Suprapubic skin (tissue), 4 donors: ENCODE measurements around the gene MED26. TPM values are rescaled to one million over a fixed set of nuclear protein-coding genes. Genes with fewer than 3 reads are reported as not detected.

ENCODE experiments used
- DNase-seq, 2 donors: peaks; one replicate each; pipeline ENCODE4 v3.0.0-alpha.2; 2019; ENCODE audit warnings: low spot score in 2 of 2
- H3K27ac ChIP-seq: fragments of 200-600 bp; sonication (generic); one replicate; pipeline ENCODE4 v1.5.1; 2019
- H3K27me3 ChIP-seq: fragments of 200-600 bp; sonication (generic); one replicate; pipeline ENCODE4 v1.5.1; 2019
- H3K36me3 ChIP-seq: fragments of 200-600 bp; sonication (generic); one replicate; pipeline ENCODE4 v1.5.1; 2019
- H3K4me1 ChIP-seq: fragments of 200-600 bp; sonication (generic); one replicate; pipeline ENCODE4 v1.5.1; 2019
- H3K4me3 ChIP-seq: fragments of 200-600 bp; sonication (generic); one replicate; pipeline ENCODE4 v1.5.1; 2019; ENCODE audit warnings: mild to moderate bottlenecking
- H3K9me3 ChIP-seq: fragments of 200-600 bp; sonication (generic); one replicate; pipeline ENCODE4 v1.5.1; 2019
- CTCF ChIP-seq, 2 donors: fragments of 200-600 bp in 1 of 2; fragments of 450-650 bp in 1 of 2; sonication (generic) in 1 of 2; IDR thresholded peaks; one replicate each; pipeline ENCODE4 v1.5.1; 2016 to 2019; ENCODE audit warnings: antibody characterized with exemption in 2 of 2, mild to moderate bottlenecking in 1 of 2, moderate library complexity in 1 of 2
- EP300 ChIP-seq: sonication (generic); formaldehyde crosslinking; IDR thresholded peaks from one replicate; pipeline ENCODE4 v1.6.1; 2017; ENCODE audit warnings: antibody characterized with exemption
- POLR2A ChIP-seq, 2 donors: fragments of 450-650 bp; IDR thresholded peaks; one replicate each; pipeline ENCODE4 v1.6.1; 2017; ENCODE audit warnings: antibody characterized with exemption in 2 of 2, mild to moderate bottlenecking in 2 of 2, moderate library complexity in 2 of 2
- POLR2AphosphoS5 ChIP-seq, 3 donors: sonication (generic); formaldehyde crosslinking; IDR thresholded peaks; one replicate each; pipeline ENCODE4 v1.6.1; 2017; ENCODE audit warnings: antibody characterized with exemption in 3 of 3
- WGBS: methylation state at CpG from one replicate; pipeline ENCODE4 v1.1.5; 2018; 5-methylcytosine and 5-hydroxymethylcytosine counted together
- total RNA-seq, 4 donors: library from RNA; depleted of rRNA; stranded (reverse); fragments of >200 nt; gene quantifications; one replicate each; pipeline ENCODE4 v1.1.0, GENCODE V29; 2016

Gene MED26
- total RNA-seq, 4 donors from 2014 or later: 13.1 to 15.4 (median 14.6) TPM

- H3K9me3 ChIP-seq: no peaks in the 10 kb centered on the region
- TF ChIP-seq POLR2A (IDR thresholded peaks at IDR 0.05): no peak
- no peak for TF ChIP-seq POLR2AphosphoS5 (IDR thresholded peaks at IDR 0.05)
- TF ChIP-seq CTCF (IDR thresholded peaks at IDR 0.05): no peak
- TF ChIP-seq EP300: no peak
- DNase-seq: peak; percentile 74 to 79
- H3K4me1 ChIP-seq: peaks cover 40% of the 10 kb centered on the region
- no peaks in the 10 kb centered on the region for H3K27me3 ChIP-seq
- peak within 1 kb of the TSS; percentile 91 for H3K27ac ChIP-seq
- peak within 1 kb of the TSS; percentile 88 for H3K4me3 ChIP-seq
- under 1% methylated on average over 17 of the region's 76 CpGs for WGBS
- peaks cover 23% of the 10 kb centered on the region for H3K36me3 ChIP-seq
Observed at GRCh38 chr19:16660763-16661479, 32.9 kb upstream of the MED26 start, which contains the start of gene TMEM38A. TSS of gene TMEM38A (plus strand) at chr19:16661139. CDS start at chr19:16661218, 79 bp downstream.

- peak within 1 kb of the TSS; percentile 88 for H3K4me3 ChIP-seq
- DNase-seq: peak; percentile 99
- H3K27me3 ChIP-seq: no peaks in the 10 kb centered on the region
- H3K9me3 ChIP-seq: no peaks in the 10 kb centered on the region
- H3K36me3 ChIP-seq: peaks cover 32% of the 10 kb centered on the region
- TF ChIP-seq CTCF (IDR thresholded peaks at IDR 0.05): no peak
- peak; percentile 43 to 90 (median 84) for TF ChIP-seq POLR2AphosphoS5 (IDR thresholded peaks at IDR 0.05)
- no peak for TF ChIP-seq EP300
- TF ChIP-seq POLR2A (IDR thresholded peaks at IDR 0.05): peak in 1 of 2 donors; percentile 63
- under 1% methylated on average over 30 of the region's 60 CpGs for WGBS
- peaks cover 42% of the 10 kb centered on the region for H3K4me1 ChIP-seq
- H3K27ac ChIP-seq: peak within 1 kb of the TSS; percentile 91
Observed at GRCh38 chr19:16659832-16660708, 32.1 kb upstream of the MED26 start, which contains the start of gene SMIM7. TSS of gene SMIM7 (minus strand) at chr19:16660144. CDS start at chr19:16660110, 34 bp downstream.

GRCh38 chr19:16659464-16659831 lies 31.4 kb upstream of the MED26 start:
- 2% methylated on average over 11 of the region's 14 CpGs for WGBS
- Histone ChIP-seq H3K4me3 (peak overlapping the region; percentile 88), H3K9me3 (no peaks in the 10 kb centered on the region), H3K4me1 (peaks cover 44% of the 10 kb centered on the region), H3K36me3 (peaks cover 38% of the 10 kb centered on the region), H3K27me3 (no peaks in the 10 kb centered on the region), H3K27ac (peak overlapping the region; percentile 91)
- TF ChIP-seq CTCF (IDR thresholded peaks at IDR 0.05): no peak
- TF ChIP-seq POLR2A (IDR thresholded peaks at IDR 0.05): no peak
- TF ChIP-seq EP300: no peak
- no peak for TF ChIP-seq POLR2AphosphoS5 (IDR thresholded peaks at IDR 0.05)
- no peak for DNase-seq

- Histone ChIP-seq H3K4me1 (peaks cover 44% of the 10 kb centered on the region), H3K4me3 (no peak overlapping the region), H3K9me3 (no peaks in the 10 kb centered on the region), H3K27me3 (no peaks in the 10 kb centered on the region), H3K36me3 (peaks cover 56% of the 10 kb centered on the region), H3K27ac (no peak overlapping the region)
- no peak for DNase-seq
- TF ChIP-seq CTCF (IDR thresholded peaks at IDR 0.05): no peak
- TF ChIP-seq EP300: no peak
- TF ChIP-seq POLR2A (IDR thresholded peaks at IDR 0.05): no peak
- no peak for TF ChIP-seq POLR2AphosphoS5 (IDR thresholded peaks at IDR 0.05)
- WGBS: 79% methylated on average over 5 of the region's 5 CpGs
Observed at GRCh38 chr19:16657384-16657783, 29.4 kb upstream of the MED26 start.

- TF ChIP-seq POLR2A (IDR thresholded peaks at IDR 0.05) (no peak), CTCF (IDR thresholded peaks at IDR 0.05) (no peak), EP300 (no peak), POLR2AphosphoS5 (IDR thresholded peaks at IDR 0.05) (no peak)
- Histone ChIP-seq H3K4me1 (peaks cover 34% of the 10 kb centered on the region), H3K27me3 (no peaks in the 10 kb centered on the region), H3K27ac (no peak overlapping the region), H3K36me3 (peaks cover 72% of the 10 kb centered on the region), H3K9me3 (no peaks in the 10 kb centered on the region), H3K4me3 (no peak overlapping the region)
- DNase-seq: no peak
- 84% methylated on average over 11 of the region's 11 CpGs for WGBS
Observed at GRCh38 chr19:16655727-16656126, 27.7 kb upstream of the MED26 start.
